Upper lobe of left lung (tissue), 6 donors: Measurements from ENCODE around the gene SLC7A14. TPM values are rescaled to one million over a fixed set of nuclear protein-coding genes. Genes with fewer than 3 reads are reported as not detected.

Experiments
- ATAC-seq, 2 donors: fragments of 200-7000 bp; cut with Tn5 transposase; one replicate each; pipeline ENCODE4 v1.9.1; 2022; ENCODE audit warnings: mild to moderate bottlenecking in 2 of 2, moderate library complexity in 2 of 2; ENCODE audit not compliant: low FRiP score in 2 of 2
- DNase-seq, 2 donors: peaks; one replicate each; pipeline ENCODE4 v3.0.0-alpha.2; 2019 to 2020
- H3K27ac ChIP-seq, 4 donors: fragments of 200-600 bp; sonication (generic); one replicate each; pipeline ENCODE4 v1.5.1; 2016 to 2019
- H3K27me3 ChIP-seq, 4 donors: fragments of 200-600 bp; sonication (generic); one replicate each; pipeline ENCODE4 v1.5.1; 2017 to 2019
- H3K36me3 ChIP-seq, 4 donors: fragments of 200-600 bp; sonication (generic); one replicate each; pipeline ENCODE4 v1.5.1; 2016 to 2019
- H3K4me1 ChIP-seq, 4 donors: fragments of 200-600 bp; sonication (generic); one replicate each; pipeline ENCODE4 v1.5.1; 2018 to 2019
- H3K4me3 ChIP-seq, 4 donors: fragments of 200-600 bp; sonication (generic); one replicate each; pipeline ENCODE4 v1.5.1; 2017 to 2019; ENCODE audit warnings: mild to moderate bottlenecking in 2 of 4, moderate library complexity in 1 of 4
- H3K9me3 ChIP-seq, 4 donors: fragments of 200-600 bp; sonication (generic); one replicate each; pipeline ENCODE4 v1.5.1; 2018 to 2019
- CTCF ChIP-seq, 6 experiments: fragments of 450-650 bp in 4 of 6; fragments of 200-600 bp in 2 of 6; sonication (generic) in 2 of 6; IDR thresholded peaks; one replicate each; pipeline ENCODE4 v1.5.1; 2016 to 2019; ENCODE audit warnings: antibody characterized with exemption in 6 of 6
- EP300 ChIP-seq, 4 donors: sonication (generic); formaldehyde crosslinking; IDR thresholded peaks; one replicate each; pipeline ENCODE4 v1.5.1; 2017; ENCODE audit warnings: antibody characterized with exemption in 4 of 4, control low read depth in 2 of 4
- POLR2A ChIP-seq, 4 donors: fragments of 450-650 bp; IDR thresholded peaks; one replicate each; pipeline ENCODE4 v1.5.1; 2016 to 2017; ENCODE audit warnings: antibody characterized with exemption in 4 of 4, mild to moderate bottlenecking in 2 of 4
- POLR2AphosphoS5 ChIP-seq, 2 donors: sonication (generic); formaldehyde crosslinking; IDR thresholded peaks; one replicate each; pipeline ENCODE4 v1.5.1; 2017; ENCODE audit warnings: antibody characterized with exemption in 2 of 2
- WGBS, 2 donors: methylation state at CpG; one replicate each; pipeline ENCODE4 v1.1.5; 2017 to 2018; 5-methylcytosine and 5-hydroxymethylcytosine counted together
- total RNA-seq, 6 donors: library from RNA; depleted of rRNA in 4 of 6; stranded (reverse); fragments of >200 nt in 4 of 6; gene quantifications; one replicate each; pipeline versions ENCODE4 v1.1.0 to v1.2.1, GENCODE V29; 2016 to 2021
- donor health status: DM: no; HTN: no; CAD: no; lungs with moderate emphysema.
- donor health status: DM: no; HTN: yes; CAD: no; lungs with severe emphysema.

The SLC7A14 gene
- total RNA-seq, 6 donors from 2014 or later, result 0.03 TPM; not detected in 5

- Histone ChIP-seq H3K27ac (no peak overlapping the region), H3K9me3 (no peaks in the 10 kb centered on the region), H3K4me1 (no peaks in the 10 kb centered on the region), H3K27me3 (no peaks in the 10 kb centered on the region), H3K36me3 (no peaks in the 10 kb centered on the region), H3K4me3 (no peak overlapping the region)
- WGBS, 2 donors, result 78 to 84% methylated on average over 4 of the region's 4 CpGs
- ATAC-seq (no peak), DNase-seq (no peak)
- TF ChIP-seq POLR2AphosphoS5 (IDR thresholded peaks at IDR 0.05) (no peak), CTCF (IDR thresholded peaks at IDR 0.05) (no peak), EP300 (IDR thresholded peaks at IDR 0.05) (no peak), POLR2A (IDR thresholded peaks at IDR 0.05) (no peak)
These were observed 122.9 kb downstream of the SLC7A14 start for GRCh38 chr3:170463011-170463410.

GRCh38 chr3:170458285-170458684, 127.6 kb downstream of the SLC7A14 start:
- Histone ChIP-seq H3K36me3 (no peaks in the 10 kb centered on the region), H3K27me3 (no peaks in the 10 kb centered on the region), H3K27ac (no peak overlapping the region), H3K4me3 (no peak overlapping the region), H3K4me1 (no peaks in the 10 kb centered on the region), H3K9me3 (no peaks in the 10 kb centered on the region)
- DNase-seq, result no peak
- 57 to 86% methylated on average over 3 to 4 of the region's 4 CpGs for WGBS, 2 donors
- TF ChIP-seq CTCF (IDR thresholded peaks at IDR 0.05) (no peak), EP300 (IDR thresholded peaks at IDR 0.05) (no peak)
- ATAC-seq, result no peak

GRCh38 chr3:170454509-170454908, 131.4 kb downstream of the SLC7A14 start:
- Histone ChIP-seq H3K4me3 (no peak overlapping the region), H3K27me3 (no peaks in the 10 kb centered on the region), H3K9me3 (no peaks in the 10 kb centered on the region), H3K4me1 (no peaks in the 10 kb centered on the region), H3K36me3 (no peaks in the 10 kb centered on the region), H3K27ac (peak overlapping the region in 1 of 4 donors; percentile 0)
- no peak for ATAC-seq
- no peak for TF ChIP-seq CTCF (IDR thresholded peaks at IDR 0.05)
- TF ChIP-seq POLR2AphosphoS5 (IDR thresholded peaks at IDR 0.05), result no peak
- no peak for TF ChIP-seq EP300 (IDR thresholded peaks at IDR 0.05)
- TF ChIP-seq POLR2A (IDR thresholded peaks at IDR 0.05), result no peak
- WGBS, 2 donors, result 50 to 63% methylated on average over 6 of the region's 6 CpGs
- DNase-seq, result no peak

- no peak for TF ChIP-seq EP300 (IDR thresholded peaks at IDR 0.05)
- TF ChIP-seq POLR2A (IDR thresholded peaks at IDR 0.05), result no peak
- no peak for TF ChIP-seq CTCF (IDR thresholded peaks at IDR 0.05)
- no peak for TF ChIP-seq POLR2AphosphoS5 (IDR thresholded peaks at IDR 0.05)
- ATAC-seq, result no peak
- no peaks in the 10 kb centered on the region for H3K4me1 ChIP-seq
- no peaks in the 10 kb centered on the region for H3K9me3 ChIP-seq
- H3K27me3 ChIP-seq, result no peaks in the 10 kb centered on the region
- no peak overlapping the region for H3K27ac ChIP-seq
- no peak for DNase-seq
- H3K36me3 ChIP-seq, result no peaks in the 10 kb centered on the region
- WGBS, 2 donors, result 85 to 89% methylated on average over 2 of the region's 2 CpGs
- H3K4me3 ChIP-seq, result no peak overlapping the region
These were observed 135.8 kb downstream of the SLC7A14 start for GRCh38 chr3:170450039-170450438.

GRCh38 chr3:170448584-170448983, 137.3 kb downstream of the SLC7A14 start:
- H3K4me1 ChIP-seq, result no peaks in the 10 kb centered on the region
- no peak for ATAC-seq
- TF ChIP-seq CTCF (IDR thresholded peaks at IDR 0.05), result no peak
- WGBS, 2 donors, result 81 to 94% methylated on average over 3 of the region's 3 CpGs
- H3K9me3 ChIP-seq, result no peaks in the 10 kb centered on the region
- no peak overlapping the region for H3K4me3 ChIP-seq
- H3K27me3 ChIP-seq, result no peaks in the 10 kb centered on the region
- DNase-seq, result no peak
- H3K27ac ChIP-seq, result no peak overlapping the region
- no peaks in the 10 kb centered on the region for H3K36me3 ChIP-seq
